HG03103 (cell line): Measurements from ENCODE around the gene INSM1.

ENCODE experiments used
- ATAC-seq: cut with Tn5 transposase; IDR thresholded peaks from one replicate; pipeline ENCODE4 v1.9.1; 2021; ENCODE audit warnings: low read depth; ENCODE audit not compliant: unreplicated experiment

Gene INSM1

GRCh38 chr20:20360464-20360863 lies 7.4 kb upstream of the INSM1 start:
- ATAC-seq: no peak

- ATAC-seq: no peak
Measured at GRCh38 chr20:20362774-20363433, 5.0 kb upstream of the INSM1 start.

- no peak for ATAC-seq
Measured at GRCh38 chr20:20363434-20363798, 4.5 kb upstream of the INSM1 start.

- no peak for ATAC-seq
Measured at GRCh38 chr20:20363799-20364592, 3.9 kb upstream of the INSM1 start.

DNA sequence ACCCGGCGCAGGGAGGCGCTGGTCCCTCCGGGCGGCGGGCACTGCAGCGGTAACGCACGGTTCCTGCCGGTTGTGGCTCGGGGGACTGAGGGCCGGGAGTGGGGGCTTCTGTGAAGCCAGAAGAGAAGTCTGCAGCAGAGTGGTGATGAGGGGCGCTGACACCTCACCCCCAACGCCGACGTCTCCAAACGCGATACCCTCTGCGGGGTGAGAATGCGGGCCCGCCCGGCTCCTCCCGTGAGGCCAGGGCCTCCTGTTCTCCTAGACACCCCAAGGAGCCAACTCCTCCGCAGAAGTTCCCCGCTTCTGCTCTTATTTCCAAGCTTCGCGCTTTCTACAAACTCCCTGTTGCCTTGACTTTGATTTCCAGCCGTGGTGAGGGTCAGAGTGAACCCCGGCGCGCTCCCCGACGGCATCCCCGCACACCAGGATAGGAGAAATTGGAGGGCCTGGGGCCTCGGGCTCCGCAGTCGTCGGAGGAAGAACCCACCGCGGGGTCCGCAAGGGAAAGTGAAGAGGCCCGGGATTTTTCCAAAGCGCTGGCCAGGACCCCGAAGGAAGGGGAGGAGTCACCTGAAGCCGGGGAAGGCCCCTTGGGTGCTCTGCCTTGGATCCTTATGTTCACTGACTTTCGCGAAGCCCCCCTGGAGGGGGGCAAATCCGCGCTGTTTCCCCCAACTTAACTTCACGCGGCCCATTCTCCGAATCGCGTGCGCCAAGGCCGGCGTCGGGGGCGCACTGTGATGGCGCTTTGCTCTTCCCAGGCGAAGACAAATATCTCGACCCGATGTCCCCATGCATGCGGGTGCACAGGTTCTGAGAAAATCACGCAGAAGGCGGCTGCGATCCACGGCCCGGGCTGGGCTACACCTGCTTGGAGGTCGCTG lies 3.1 kb upstream of the INSM1 start:
- no peak for ATAC-seq

DNA sequence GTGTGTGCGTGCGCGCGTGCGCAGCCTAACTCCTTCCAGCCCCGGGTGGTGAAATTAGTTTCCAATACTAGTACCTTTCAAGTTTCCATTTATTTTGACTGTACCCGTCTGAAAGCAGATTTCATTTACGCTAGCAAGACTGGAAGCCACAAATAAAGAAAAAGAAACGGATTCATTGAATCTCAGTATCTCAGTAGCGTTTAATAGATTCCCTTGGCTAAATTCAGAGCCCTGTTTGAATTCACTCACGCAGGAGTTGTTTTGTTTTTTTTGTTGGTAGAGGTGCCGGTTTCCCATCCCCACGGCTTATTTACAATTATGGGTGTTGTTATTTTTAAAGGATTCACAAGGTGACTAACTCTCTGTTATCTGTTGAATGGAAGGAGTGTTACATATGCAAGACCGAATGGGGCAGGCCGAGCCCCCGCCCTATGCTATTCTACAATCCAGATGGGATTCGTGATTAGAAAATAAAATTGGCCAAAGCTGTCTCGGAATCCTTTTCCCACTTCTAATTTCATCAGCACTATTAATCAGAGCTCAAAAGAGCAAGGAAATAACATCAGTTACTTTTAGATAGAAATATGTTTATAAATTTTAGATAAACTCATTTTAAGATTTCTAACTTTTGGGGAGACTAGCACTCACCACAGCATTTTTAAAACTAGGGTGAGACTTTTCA lies 2.3 kb upstream of the INSM1 start:
- ATAC-seq: no peak

DNA sequence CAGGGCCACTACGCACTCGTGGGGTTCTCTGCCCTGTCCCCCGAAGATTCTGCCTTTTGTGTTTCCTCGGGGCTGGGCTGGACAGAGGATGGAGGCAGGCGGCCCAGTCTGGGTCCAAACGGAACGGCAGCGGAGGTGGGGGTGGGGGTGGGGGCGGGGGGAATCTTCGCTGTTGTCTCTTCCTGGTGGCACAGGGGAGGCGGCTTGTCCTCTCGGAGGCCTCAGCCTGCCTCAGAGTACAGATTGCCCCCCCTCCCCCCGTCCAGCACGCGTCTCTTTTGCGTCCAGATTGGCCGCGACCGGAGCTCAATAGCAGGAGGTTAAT lies 1.4 kb upstream of the INSM1 start:
- no peak for ATAC-seq

GRCh38 chr20:20366876-20367574 lies 879 bp upstream of the INSM1 start:
- no peak for ATAC-seq

- no peak for ATAC-seq
Measured at GRCh38 chr20:20368418-20369249, 730 bp downstream of the INSM1 start.

GRCh38 chr20:20369250-20370093 lies 1.6 kb downstream of the INSM1 start:
- no peak for ATAC-seq

GRCh38 chr20:20370094-20370575 lies 2.2 kb downstream of the INSM1 start:
- no peak for ATAC-seq

- no peak for ATAC-seq
Measured at GRCh38 chr20:20371083-20371482, 3.2 kb downstream of the INSM1 start.

DNA sequence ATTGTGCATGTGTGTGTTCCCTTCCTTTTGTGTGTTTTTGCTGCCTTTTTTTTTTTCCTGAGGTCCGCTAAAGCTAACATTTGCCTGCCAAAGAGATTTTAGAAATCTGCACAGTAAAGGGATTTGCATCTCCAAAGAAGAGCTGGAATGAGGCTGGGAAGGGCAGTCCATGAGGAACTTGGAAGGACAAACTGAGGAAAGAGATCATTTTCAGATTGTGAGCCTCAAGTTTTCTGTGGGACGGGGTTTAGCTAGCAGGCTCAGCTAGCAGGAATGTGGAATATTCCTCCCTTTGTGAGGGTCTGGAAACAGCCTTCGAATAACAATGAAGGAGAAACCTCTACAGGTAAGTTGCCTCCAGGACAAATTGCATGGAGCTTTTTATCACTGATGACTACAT lies 3.8 kb downstream of the INSM1 start:
- no peak for ATAC-seq

GRCh38 chr20:20373091-20373571 lies 5.2 kb downstream of the INSM1 start:
- ATAC-seq: no peak

GRCh38 chr20:20375862-20376261 lies 8.0 kb downstream of the INSM1 start:
- no peak for ATAC-seq

DNA sequence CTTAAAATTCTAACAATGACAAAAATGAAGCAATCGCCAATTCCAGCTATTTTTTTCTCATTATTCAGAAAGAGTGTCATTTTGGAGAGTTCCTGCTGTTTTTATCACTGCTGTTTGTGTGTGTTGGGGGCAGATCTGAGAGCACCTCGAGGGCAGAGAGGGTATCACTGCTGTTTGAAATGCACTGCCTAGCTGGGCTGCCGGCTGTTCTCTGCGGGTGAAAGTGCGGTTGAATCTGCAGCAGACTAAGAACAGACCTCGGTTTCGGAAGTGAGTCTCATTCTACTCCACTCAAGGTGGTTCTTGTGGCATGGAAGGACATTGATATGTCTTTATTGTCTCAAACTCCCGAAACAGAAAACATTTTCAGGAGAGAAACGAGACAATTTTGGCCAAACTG lies 18.3 kb downstream of the INSM1 start:
- ATAC-seq: no peak

- no peak for ATAC-seq
Measured at GRCh38 chr20:20390393-20390792, 22.5 kb downstream of the INSM1 start.

- no peak for ATAC-seq
Measured at GRCh38 chr20:20391115-20391514, 23.2 kb downstream of the INSM1 start.
